ENCODE data around the gene RILPL1. TPM values are rescaled to one million over a fixed set of nuclear protein-coding genes. Genes with fewer than 3 reads are reported as not detected.

The RILPL1 gene
- total and polyA plus RNA-seq, 8 donors = 3.0 to 8.8 (median 4.1) TPM

DNA sequence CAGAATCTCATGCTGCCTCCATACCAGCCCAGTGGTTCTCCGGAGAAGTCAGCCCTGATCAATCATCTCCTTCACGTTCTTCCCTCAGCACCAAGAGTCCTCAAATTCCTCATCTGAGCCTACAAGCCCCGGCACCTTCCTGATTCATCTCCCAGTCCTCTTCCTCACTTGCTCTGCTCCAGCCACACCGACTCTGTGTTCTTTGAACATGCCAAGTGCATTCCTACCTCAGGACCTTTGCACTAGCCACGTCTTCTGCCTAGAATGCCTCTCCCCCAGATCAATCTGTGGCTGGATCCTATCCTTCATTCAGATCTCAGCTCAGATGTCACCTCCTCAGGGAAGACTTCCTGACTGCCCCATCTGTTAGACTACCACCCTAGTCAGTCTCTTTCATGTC is 4.7 kb downstream of the RILPL1 start:
- no peak for FAIRE-seq
- TF ChIP-seq, protein P1, sequence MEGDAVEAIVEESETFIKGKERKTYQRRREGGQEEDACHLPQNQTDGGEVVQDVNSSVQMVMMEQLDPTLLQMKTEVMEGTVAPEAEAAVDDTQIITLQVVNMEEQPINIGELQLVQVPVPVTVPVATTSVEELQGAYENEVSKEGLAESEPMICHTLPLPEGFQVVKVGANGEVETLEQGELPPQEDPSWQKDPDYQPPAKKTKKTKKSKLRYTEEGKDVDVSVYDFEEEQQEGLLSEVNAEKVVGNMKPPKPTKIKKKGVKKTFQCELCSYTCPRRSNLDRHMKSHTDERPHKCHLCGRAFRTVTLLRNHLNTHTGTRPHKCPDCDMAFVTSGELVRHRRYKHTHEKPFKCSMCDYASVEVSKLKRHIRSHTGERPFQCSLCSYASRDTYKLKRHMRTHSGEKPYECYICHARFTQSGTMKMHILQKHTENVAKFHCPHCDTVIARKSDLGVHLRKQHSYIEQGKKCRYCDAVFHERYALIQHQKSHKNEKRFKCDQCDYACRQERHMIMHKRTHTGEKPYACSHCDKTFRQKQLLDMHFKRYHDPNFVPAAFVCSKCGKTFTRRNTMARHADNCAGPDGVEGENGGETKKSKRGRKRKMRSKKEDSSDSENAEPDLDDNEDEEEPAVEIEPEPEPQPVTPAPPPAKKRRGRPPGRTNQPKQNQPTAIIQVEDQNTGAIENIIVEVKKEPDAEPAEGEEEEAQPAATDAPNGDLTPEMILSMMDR (IDR thresholded peaks at IDR 0.05) = no peak

DNA sequence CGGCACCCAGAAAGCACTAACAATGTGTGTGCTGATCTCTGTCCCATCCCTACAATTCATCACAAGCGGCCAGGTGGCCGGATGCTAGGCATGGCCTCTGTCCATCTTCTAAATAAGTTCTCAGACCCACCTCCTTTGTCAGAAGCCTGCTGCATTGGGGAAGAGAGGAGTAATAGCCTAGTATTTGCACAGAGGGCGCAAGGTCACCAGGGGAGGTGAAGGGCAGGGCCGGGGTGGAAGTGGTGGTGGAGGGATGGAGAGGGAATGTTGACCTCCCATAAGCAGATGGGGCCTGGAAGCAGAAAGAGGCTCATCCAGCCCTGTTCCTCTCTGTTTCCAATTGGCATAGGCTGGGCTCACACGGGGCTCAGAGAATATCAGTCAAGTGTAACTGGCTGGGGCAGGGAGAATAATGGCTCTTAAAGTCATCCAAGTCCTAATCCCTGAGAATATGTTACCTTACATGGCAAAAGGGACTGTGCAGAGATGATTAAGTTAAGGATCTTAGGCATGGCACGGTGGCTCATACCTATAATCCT is 6.9 kb downstream of the RILPL1 start:
- Histone ChIP-seq H3K27ac (no peak overlapping the region), H3K9me3 (no peaks in the 10 kb centered on the region), H3K4me3 (no peak overlapping the region), H3K27me3 (no peaks in the 10 kb centered on the region), H3K36me3 (peaks cover 0 to 6% (median 0%) of the 10 kb centered on the region in 3 donors), H3K4me1 (peaks cover 0 to 4% (median 3%) of the 10 kb centered on the region in 3 donors)
- FAIRE-seq (no peak), ATAC-seq (no peak), DNase-seq (no peak)
- TF ChIP-seq, protein P1 (IDR thresholded peaks at IDR 0.05) = no peak
- intact Hi-C loops (cut with DNase I) = no loop called here
- 70 to 77% methylated on average over 7 of the region's 7 CpGs for WGBS, 2 donors

More for the DNA sequence above, 4.7 kb downstream of the RILPL1 start:
- Histone ChIP-seq H3K4me1 (peaks cover 0 to 15% (median 11%) of the 10 kb centered on the region in 3 donors), H3K27ac (no peak overlapping the region), H3K27me3 (no peaks in the 10 kb centered on the region), H3K4me3 (no peak overlapping the region), H3K9me3 (no peaks in the 10 kb centered on the region), H3K36me3 (no peaks in the 10 kb centered on the region)
- WGBS, 2 donors = 89 to 95% methylated on average over 5 of the region's 5 CpGs
- no peak for ATAC-seq
- DNase-seq = no peak
- intact Hi-C loops (cut with DNase I) = no loop called here

DNA sequence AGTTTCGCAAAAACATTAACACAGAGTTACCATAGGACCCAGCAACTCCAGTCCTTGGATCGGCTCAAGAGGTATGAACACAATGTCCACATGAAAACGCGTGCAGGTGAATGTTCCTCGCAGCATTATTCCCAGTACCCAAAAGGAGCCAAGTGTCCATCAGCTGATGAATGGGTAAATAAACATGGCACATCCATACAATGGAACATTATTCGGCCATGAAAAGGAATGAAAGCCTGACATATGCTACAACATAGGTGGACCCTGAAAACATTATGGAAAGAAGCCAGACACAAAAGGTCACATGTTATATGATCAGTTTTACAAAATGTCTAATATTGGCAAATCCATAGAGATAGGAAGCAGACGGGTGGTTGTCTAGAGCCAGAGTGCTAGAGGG is 9.1 kb downstream of the RILPL1 start:
- no peaks in the 10 kb centered on the region for H3K9me3 ChIP-seq
- H3K4me1 ChIP-seq = no peaks in the 10 kb centered on the region
- intact Hi-C loops (cut with DNase I) = no loop called here
- TF ChIP-seq, protein P1 (IDR thresholded peaks at IDR 0.05) = no peak
- peaks cover 0 to 6% (median 0%) of the 10 kb centered on the region in 3 donors for H3K36me3 ChIP-seq
- H3K27ac ChIP-seq = no peak overlapping the region
- ATAC-seq = no peak
- no peak for DNase-seq
- WGBS, 2 donors = 97 to 98% methylated on average over 7 of the region's 7 CpGs
- H3K27me3 ChIP-seq = no peaks in the 10 kb centered on the region
- H3K4me3 ChIP-seq = no peak overlapping the region
- no peak for FAIRE-seq

DNA sequence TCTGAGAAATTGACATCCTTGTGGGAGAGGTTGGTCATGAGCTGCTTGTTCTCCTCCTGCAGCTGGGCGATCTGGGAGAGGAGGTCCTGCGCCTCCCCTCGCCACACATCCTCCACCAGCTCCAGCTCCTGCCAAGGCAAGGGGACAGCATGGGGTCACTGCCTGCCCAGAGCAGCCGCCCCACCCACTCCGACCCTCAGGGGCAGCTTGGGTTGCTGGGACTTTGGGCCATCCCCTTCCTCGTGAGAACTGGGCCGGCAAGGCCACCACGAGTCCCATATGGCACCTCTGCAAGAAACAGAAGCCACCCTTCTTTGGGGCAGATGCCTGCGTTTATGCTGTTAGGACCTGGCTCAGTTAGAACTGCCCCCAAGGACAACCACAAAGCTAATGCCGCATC is 10.0 kb downstream of the RILPL1 start:
- peaks cover 0 to 6% (median 0%) of the 10 kb centered on the region in 3 donors for H3K36me3 ChIP-seq
- intact Hi-C loops (cut with DNase I) = no loop called here
- no peaks in the 10 kb centered on the region for H3K27me3 ChIP-seq
- H3K4me1 ChIP-seq = no peaks in the 10 kb centered on the region
- 85 to 93% methylated on average over 10 of the region's 10 CpGs for WGBS, 2 donors
- no peak for ATAC-seq
- DNase-seq = no peak
- FAIRE-seq = no peak
- H3K27ac ChIP-seq = no peak overlapping the region
- no peaks in the 10 kb centered on the region for H3K9me3 ChIP-seq
- TF ChIP-seq, protein P1 (IDR thresholded peaks at IDR 0.05) = no peak
- H3K4me3 ChIP-seq = no peak overlapping the region

DNA sequence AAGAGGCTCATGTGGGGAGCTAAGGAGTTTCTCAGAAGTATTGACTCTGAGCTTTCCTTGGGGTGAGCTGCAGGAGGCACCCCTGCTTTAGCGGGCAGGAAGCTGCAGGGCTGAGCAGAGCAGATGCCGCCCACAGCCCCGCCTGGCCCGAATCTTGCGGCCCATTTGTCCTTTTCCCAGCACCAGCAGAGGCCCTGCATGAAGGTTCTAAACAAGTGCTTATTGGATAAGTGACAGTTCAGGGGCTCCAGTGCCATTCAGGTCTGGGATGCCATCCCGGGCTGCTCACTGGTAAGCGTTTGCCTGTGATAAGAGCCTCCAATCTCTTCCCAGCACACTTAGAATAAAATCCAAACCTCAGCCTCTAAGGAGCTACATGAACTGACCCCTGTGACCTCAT is 11.4 kb downstream of the RILPL1 start:
- H3K36me3 ChIP-seq = peaks cover 0 to 6% (median 5%) of the 10 kb centered on the region in 3 donors
- H3K4me3 ChIP-seq = no peak overlapping the region
- TF ChIP-seq, protein P1 (IDR thresholded peaks at IDR 0.05) = no peak
- WGBS, 2 donors = 88 to 92% methylated on average over 7 of the region's 7 CpGs
- no peak overlapping the region for H3K27ac ChIP-seq
- no peaks in the 10 kb centered on the region for H3K4me1 ChIP-seq
- H3K9me3 ChIP-seq = no peaks in the 10 kb centered on the region
- FAIRE-seq (no peak), ATAC-seq (no peak), DNase-seq (no peak)
- intact Hi-C loops (cut with DNase I) = no loop called here
- no peaks in the 10 kb centered on the region for H3K27me3 ChIP-seq

Measured in pancreas (tissue), 10 donors.